GM18511 (cell line): ENCODE data around the gene CCDC172.

Experiments used
- ATAC-seq: cut with Tn5 transposase; IDR thresholded peaks from one replicate; pipeline ENCODE4 v1.9.1; 2021; ENCODE audit warnings: mild to moderate bottlenecking, moderate library complexity; ENCODE audit not compliant: unreplicated experiment

Gene CCDC172

DNA sequence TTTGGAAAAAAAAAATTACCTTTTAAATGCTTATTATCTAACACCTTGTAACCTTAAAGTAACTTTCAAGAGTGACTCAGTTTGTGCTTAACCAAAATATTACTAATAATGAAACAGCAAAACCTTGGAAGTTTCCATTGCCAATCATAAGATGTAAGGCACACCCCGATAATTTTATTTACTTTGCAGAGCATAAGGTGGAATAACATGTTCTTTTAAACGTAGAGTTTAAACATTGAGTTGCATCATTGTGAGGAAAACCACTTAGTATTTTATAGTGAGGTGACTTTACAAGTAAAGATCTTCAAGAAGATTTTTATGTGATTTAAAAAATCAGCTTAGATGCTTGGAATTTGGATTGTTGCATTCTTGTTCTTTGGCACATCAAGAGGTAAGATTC is 103.4 kb downstream of the CCDC172 start, which contains the start of gene PNLIPRP3:
PNLIPRP3 (plus strand) TSS at position 177 of the 400 bp plus-strand sequence; CDS start at position 343, 166 bp downstream.
- ATAC-seq: no peak

DNA sequence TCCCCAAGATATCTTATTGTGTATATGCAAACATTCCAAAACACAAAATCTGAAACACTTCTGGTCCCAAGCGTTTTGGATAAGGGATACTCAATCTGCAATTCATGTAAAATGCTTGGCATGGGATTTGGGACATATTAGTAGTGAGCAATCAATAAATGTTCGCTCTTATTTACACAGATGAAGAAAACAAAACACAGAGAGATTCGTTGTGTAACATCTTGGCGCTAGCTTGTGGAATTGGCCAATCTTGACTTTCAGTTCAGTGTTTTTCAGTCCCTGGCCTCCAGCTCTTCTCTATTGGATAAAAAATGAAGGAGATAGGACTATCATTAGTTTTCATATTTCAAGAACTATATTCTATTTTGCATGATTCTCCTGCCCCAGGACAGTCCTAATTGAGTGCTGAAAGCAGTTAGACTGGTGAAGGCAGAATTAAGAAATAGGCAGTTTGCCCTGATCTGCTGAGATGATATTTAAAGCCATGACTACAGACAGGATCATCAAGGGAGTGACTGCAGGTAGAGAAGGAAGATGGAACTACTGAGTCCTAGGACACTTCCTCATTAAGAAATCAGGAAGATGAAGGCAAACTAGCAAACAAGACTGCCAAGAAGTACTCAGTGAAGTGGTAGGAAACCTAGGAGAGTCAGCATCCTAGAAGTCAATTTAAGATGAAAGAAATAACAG is 105.2 kb downstream of the CCDC172 start:
- ATAC-seq: no peak
